ENCODE data around the gene PDGFC. TPM values are rescaled to one million over a fixed set of nuclear protein-coding genes. Genes with fewer than 3 reads are reported as not detected.

PDGFC gene
- total RNA-seq, 1 experiment from 2014 or later = 4.5 TPM

GRCh38 chr4:156953001-156953400 lies 18.6 kb downstream of the PDGFC start:
- no peaks in the 10 kb centered on the region for H3K79me2 ChIP-seq (ENCODE audit: insufficient read depth, low read length)
- no peaks in the 10 kb centered on the region for H3K4me1 ChIP-seq (ENCODE audit: insufficient read depth, low read length)
- H3K23me2 ChIP-seq (ENCODE audit: insufficient read length, low read depth, low read length, poor library complexity, severe bottlenecking) = no peaks in the 10 kb centered on the region
- DNase-seq = no peak
- no peaks in the 10 kb centered on the region for H3K27me3 ChIP-seq (ENCODE audit: insufficient read depth, low read length)
- no peak overlapping the region for H3K56ac ChIP-seq (ENCODE audit: insufficient read length, low read depth, low read length)
- no peak overlapping the region for H2BK120ac ChIP-seq (ENCODE audit: low read depth, low read length, poor library complexity, severe bottlenecking)
- H2BK15ac ChIP-seq (ENCODE audit: low read depth, low read length) = no peak overlapping the region
- H4K20me1 ChIP-seq (ENCODE audit: control insufficient read depth, insufficient read depth, insufficient read length) = no peaks in the 10 kb centered on the region
- H3K4me1 Mint-ChIP-seq = peaks cover 6 to 19% of the 10 kb centered on the region in 2 experiments
- H2AK5ac ChIP-seq (ENCODE audit: insufficient read length, low read length) = no peak overlapping the region
- H2BK12ac ChIP-seq (ENCODE audit: insufficient read length, low read depth, low read length) = no peak overlapping the region
- H3K79me1 ChIP-seq (ENCODE audit: insufficient read depth, low read depth, low read length, poor library complexity, severe bottlenecking) = no peaks in the 10 kb centered on the region
- H3K27me3 Mint-ChIP-seq (ENCODE audit: low read depth) = no peaks in the 10 kb centered on the region
- H3K9ac ChIP-seq (ENCODE audit: extremely low read depth, insufficient read length, low read length) = no peak overlapping the region
- no peak overlapping the region for H3K4me2 ChIP-seq (ENCODE audit: insufficient read depth, insufficient read length, low read length)
- H3K14ac ChIP-seq (ENCODE audit: insufficient read depth, low read length) = no peak overlapping the region
- H3K27ac ChIP-seq (ENCODE audit: insufficient read length, low read depth, low read length) = no peak overlapping the region
- H3K4me3 Mint-ChIP-seq = no peak overlapping the region
- no CpG with 5 or more reads among the region's 1 CpG for WGBS (ENCODE audit: extremely low coverage, insufficient read length, low lambda C conversion rate)
- H2BK5ac ChIP-seq (ENCODE audit: insufficient read length, low read length) = no peak overlapping the region
- H3K36me3 Mint-ChIP-seq (ENCODE audit: insufficient read depth in 1 of 3, low read depth in 3 of 3) = no peaks in the 10 kb centered on the region
- peak overlapping the region in 2 of 3 experiments; percentile 56 to 73; a peak in 4 of 7 replicates for H3K27ac Mint-ChIP-seq
- H2AFZ ChIP-seq (ENCODE audit: low read length) = no peak overlapping the region
- H3K9me3 Mint-ChIP-seq = no peaks in the 10 kb centered on the region
- H3T11ph ChIP-seq (ENCODE audit: low read length) = no peak overlapping the region
- H4K5ac ChIP-seq (ENCODE audit: insufficient read length, low read depth, low read length) = no peak overlapping the region
- no peak overlapping the region for H4K91ac ChIP-seq (ENCODE audit: insufficient read length, low read depth, low read length)
- no peak overlapping the region for H3K23ac ChIP-seq (ENCODE audit: insufficient read length, low read depth, low read length)
- H3K18ac ChIP-seq (ENCODE audit: insufficient read length, low read depth, low read length) = no peak overlapping the region
- no peaks in the 10 kb centered on the region for H3K9me3 ChIP-seq (ENCODE audit: control insufficient read depth, low read depth, low read length)
- H4K8ac ChIP-seq (replicated peaks; ENCODE audit: insufficient read length, low read depth, low read length) = no peak overlapping the region
- no peak overlapping the region for H3K4ac ChIP-seq (ENCODE audit: low read depth, low read length)
- H2BK20ac ChIP-seq (ENCODE audit: low read depth, low read length, poor library complexity, severe bottlenecking) = no peak overlapping the region
- TF ChIP-seq CTCF (conservative IDR thresholded peaks at IDR 0.05) = no peak
